ENCODE results near the gene ANKRD6.

ANKRD6 gene

DNA sequence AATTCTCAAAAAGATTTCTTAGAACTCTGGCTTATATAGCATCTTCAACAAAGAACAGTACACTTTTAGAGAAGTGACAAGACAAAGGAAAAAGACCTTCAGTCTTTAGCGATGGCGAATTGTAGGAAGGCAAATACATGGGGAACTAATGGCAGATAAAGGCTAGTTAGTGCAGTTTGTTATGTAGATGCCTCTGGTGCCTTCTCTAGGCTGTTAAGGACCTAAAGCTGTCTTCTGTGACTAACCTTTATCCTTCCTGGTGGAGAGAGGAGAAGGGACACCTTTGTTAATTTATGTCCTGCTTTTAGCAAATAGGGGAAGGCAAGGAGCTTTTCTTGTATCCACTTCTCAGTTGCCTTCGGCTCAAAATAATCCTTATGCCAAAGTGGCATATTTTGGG lies 7.2 kb downstream of the ANKRD6 start:
- Histone ChIP-seq H3K23ac (ENCODE audit: low read depth, low read length, poor library complexity) (no peak overlapping the region), H3K18ac (ENCODE audit: low read length) (no peak overlapping the region), H2BK120ac (ENCODE audit: low read depth, low read length) (no peak overlapping the region), H2BK15ac (ENCODE audit: low read length) (no peak overlapping the region), H3K79me1 (ENCODE audit: low read depth, low read length) (no peaks in the 10 kb centered on the region), H3K14ac (ENCODE audit: low read length) (no peak overlapping the region), H4K8ac (ENCODE audit: low read depth, low read length) (no peak overlapping the region), H3K36me3 (replicated peaks in 1 of 2; ENCODE audit: control insufficient read depth in 2 of 2, insufficient read depth in 2 of 2, low read length in 2 of 2) (no peaks in the 10 kb centered on the region), H2BK12ac (ENCODE audit: low read length) (no peak overlapping the region), H3K4me3 (ENCODE audit: low read length in 2 of 2) (no peak overlapping the region), H3K9ac (ENCODE audit: low read depth, low read length, poor library complexity) (no peak overlapping the region), H2BK5ac (ENCODE audit: low read length) (no peak overlapping the region), H4K91ac (ENCODE audit: low read depth, low read length, poor library complexity) (no peak overlapping the region), H3K4me2 (ENCODE audit: insufficient read depth, low read length, poor library complexity, severe bottlenecking) (no peak overlapping the region), H3K4me1 (ENCODE audit: control insufficient read depth in 2 of 2, insufficient read depth in 1 of 2, low read depth in 1 of 2, low read length in 2 of 2) (peaks cover 3 to 8% of the 10 kb centered on the region in 2 donors), H3K27ac (replicated peaks; ENCODE audit: low read length) (no peak overlapping the region), H2AK5ac (ENCODE audit: low read depth, low read length) (no peak overlapping the region), H3K9me3 (replicated peaks in 1 of 2; ENCODE audit: control insufficient read depth in 2 of 2, insufficient read depth in 1 of 2, low read depth in 1 of 2, low read length in 2 of 2) (no peaks in the 10 kb centered on the region), H3K4ac (ENCODE audit: low read length) (no peak overlapping the region), H2AFZ (ENCODE audit: low read length) (no peak overlapping the region), H3K27me3 (ENCODE audit: control insufficient read depth in 3 of 3, insufficient read depth in 3 of 3, low read depth in 1 of 3, low read length in 3 of 3) (no peaks in the 10 kb centered on the region)
- no peak for DNase-seq (ENCODE audit: low spot score)
- no CpG with 5 or more reads among the region's 3 CpGs for WGBS, 2 donors (ENCODE audit: extremely low coverage in 2 of 2, insufficient read length in 2 of 2, insufficient replicate concordance in 1 of 2)

GRCh38 chr6:89443658-89444057 lies 10.7 kb downstream of the ANKRD6 start:
- no peak overlapping the region for H2BK15ac ChIP-seq (ENCODE audit: low read length)
- H3K79me1 ChIP-seq (ENCODE audit: low read depth, low read length), result no peaks in the 10 kb centered on the region
- no peak overlapping the region for H2AK5ac ChIP-seq (ENCODE audit: low read depth, low read length)
- no peak overlapping the region for H3K4ac ChIP-seq (ENCODE audit: low read length)
- no peak overlapping the region for H4K8ac ChIP-seq (ENCODE audit: low read depth, low read length)
- H2AFZ ChIP-seq (ENCODE audit: low read length), result no peak overlapping the region
- H2BK120ac ChIP-seq (ENCODE audit: low read depth, low read length), result no peak overlapping the region
- DNase-seq (ENCODE audit: low spot score), result no peak
- H3K18ac ChIP-seq (ENCODE audit: low read length), result no peak overlapping the region
- H2BK12ac ChIP-seq (ENCODE audit: low read length), result no peak overlapping the region
- no peak overlapping the region for H2BK5ac ChIP-seq (ENCODE audit: low read length)
- H3K27ac ChIP-seq (replicated peaks; ENCODE audit: low read length), result no peak overlapping the region
- H3K4me1 ChIP-seq (ENCODE audit: control insufficient read depth in 2 of 2, insufficient read depth in 1 of 2, low read depth in 1 of 2, low read length in 2 of 2), result no peaks in the 10 kb centered on the region
- WGBS, 2 donors (ENCODE audit: extremely low coverage in 2 of 2, insufficient read length in 2 of 2, insufficient replicate concordance in 1 of 2), result no CpG with 5 or more reads among the region's 5 CpGs
- H3K4me2 ChIP-seq (ENCODE audit: insufficient read depth, low read length, poor library complexity, severe bottlenecking), result no peak overlapping the region
- H3K9ac ChIP-seq (ENCODE audit: low read depth, low read length, poor library complexity), result no peak overlapping the region
- H3K4me3 ChIP-seq (ENCODE audit: low read length in 2 of 2), result no peak overlapping the region
- H4K91ac ChIP-seq (ENCODE audit: low read depth, low read length, poor library complexity), result no peak overlapping the region
- no peak overlapping the region for H3K14ac ChIP-seq (ENCODE audit: low read length)
- no peaks in the 10 kb centered on the region for H3K9me3 ChIP-seq (replicated peaks in 1 of 2; ENCODE audit: control insufficient read depth in 2 of 2, insufficient read depth in 1 of 2, low read depth in 1 of 2, low read length in 2 of 2)
- H3K36me3 ChIP-seq (replicated peaks in 1 of 2; ENCODE audit: control insufficient read depth in 2 of 2, insufficient read depth in 2 of 2, low read length in 2 of 2), result no peaks in the 10 kb centered on the region
- no peaks in the 10 kb centered on the region for H3K27me3 ChIP-seq (ENCODE audit: control insufficient read depth in 3 of 3, insufficient read depth in 3 of 3, low read depth in 1 of 3, low read length in 3 of 3)
- H3K23ac ChIP-seq (ENCODE audit: low read depth, low read length, poor library complexity), result no peak overlapping the region

GRCh38 chr6:89449193-89449592 lies 16.2 kb downstream of the ANKRD6 start:
- H4K8ac ChIP-seq (ENCODE audit: low read depth, low read length), result no peak overlapping the region
- no peak overlapping the region for H3K23ac ChIP-seq (ENCODE audit: low read depth, low read length, poor library complexity)
- no peak overlapping the region for H3K9ac ChIP-seq (ENCODE audit: low read depth, low read length, poor library complexity)
- no peaks in the 10 kb centered on the region for H3K9me3 ChIP-seq (replicated peaks in 1 of 2; ENCODE audit: control insufficient read depth in 2 of 2, insufficient read depth in 1 of 2, low read depth in 1 of 2, low read length in 2 of 2)
- H3K4me2 ChIP-seq (ENCODE audit: insufficient read depth, low read length, poor library complexity, severe bottlenecking), result no peak overlapping the region
- no peaks in the 10 kb centered on the region for H3K36me3 ChIP-seq (replicated peaks in 1 of 2; ENCODE audit: control insufficient read depth in 2 of 2, insufficient read depth in 2 of 2, low read length in 2 of 2)
- no peak overlapping the region for H3K14ac ChIP-seq (ENCODE audit: low read length)
- H2BK120ac ChIP-seq (ENCODE audit: low read depth, low read length), result no peak overlapping the region
- no peak overlapping the region for H3K4me3 ChIP-seq (ENCODE audit: low read length in 2 of 2)
- no peak overlapping the region for H3K18ac ChIP-seq (ENCODE audit: low read length)
- DNase-seq (ENCODE audit: low spot score), result no peak
- peaks cover 0 to 2% of the 10 kb centered on the region in 2 donors for H3K4me1 ChIP-seq (ENCODE audit: control insufficient read depth in 2 of 2, insufficient read depth in 1 of 2, low read depth in 1 of 2, low read length in 2 of 2)
- no peak overlapping the region for H3K4ac ChIP-seq (ENCODE audit: low read length)
- H4K91ac ChIP-seq (ENCODE audit: low read depth, low read length, poor library complexity), result no peak overlapping the region
- no peaks in the 10 kb centered on the region for H3K27me3 ChIP-seq (ENCODE audit: control insufficient read depth in 3 of 3, insufficient read depth in 3 of 3, low read depth in 1 of 3, low read length in 3 of 3)
- no peaks in the 10 kb centered on the region for H3K79me1 ChIP-seq (ENCODE audit: low read depth, low read length)
- H2BK12ac ChIP-seq (ENCODE audit: low read length), result no peak overlapping the region
- no peak overlapping the region for H2BK5ac ChIP-seq (ENCODE audit: low read length)
- no CpG with 5 or more reads among the region's 1 CpG for WGBS, 2 donors (ENCODE audit: extremely low coverage in 2 of 2, insufficient read length in 2 of 2, insufficient replicate concordance in 1 of 2)
- no peak overlapping the region for H2AFZ ChIP-seq (ENCODE audit: low read length)
- no peak overlapping the region for H2AK5ac ChIP-seq (ENCODE audit: low read depth, low read length)
- H2BK15ac ChIP-seq (ENCODE audit: low read length), result no peak overlapping the region
- H3K27ac ChIP-seq (replicated peaks; ENCODE audit: low read length), result no peak overlapping the region

DNA sequence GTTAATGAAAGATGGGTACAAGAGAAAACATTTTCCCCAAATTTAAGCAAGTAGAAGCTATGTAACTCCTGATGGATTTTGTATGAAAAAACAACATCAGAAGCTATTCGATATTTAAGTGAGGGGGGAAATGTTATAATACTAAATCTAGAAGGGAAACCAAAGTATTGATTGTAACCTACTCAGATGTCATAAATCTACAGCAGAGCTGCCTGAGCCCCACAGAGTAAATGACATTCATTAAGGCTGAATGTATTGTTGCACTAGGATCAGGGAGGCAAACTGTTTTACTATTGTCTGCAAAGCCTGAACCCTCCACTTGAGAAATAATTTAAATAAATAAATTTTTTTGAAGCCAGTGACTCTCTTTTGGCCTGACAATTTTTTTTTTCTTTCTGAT lies 19.3 kb downstream of the ANKRD6 start:
- Histone ChIP-seq H2BK5ac (ENCODE audit: low read length) (no peak overlapping the region), H4K91ac (ENCODE audit: low read depth, low read length, poor library complexity) (no peak overlapping the region), H3K14ac (ENCODE audit: low read length) (no peak overlapping the region), H2BK12ac (ENCODE audit: low read length) (no peak overlapping the region), H4K8ac (ENCODE audit: low read depth, low read length) (no peak overlapping the region), H3K4me3 (ENCODE audit: low read length in 2 of 2) (no peak overlapping the region), H3K27me3 (ENCODE audit: control insufficient read depth in 3 of 3, insufficient read depth in 3 of 3, low read depth in 1 of 3, low read length in 3 of 3) (no peaks in the 10 kb centered on the region), H3K27ac (replicated peaks; ENCODE audit: low read length) (no peak overlapping the region), H3K4me2 (ENCODE audit: insufficient read depth, low read length, poor library complexity, severe bottlenecking) (no peak overlapping the region), H2BK15ac (ENCODE audit: low read length) (no peak overlapping the region), H3K36me3 (replicated peaks in 1 of 2; ENCODE audit: control insufficient read depth in 2 of 2, insufficient read depth in 2 of 2, low read length in 2 of 2) (no peaks in the 10 kb centered on the region), H2BK120ac (ENCODE audit: low read depth, low read length) (no peak overlapping the region), H3K4me1 (ENCODE audit: control insufficient read depth in 2 of 2, insufficient read depth in 1 of 2, low read depth in 1 of 2, low read length in 2 of 2) (peaks cover 0 to 2% of the 10 kb centered on the region in 2 donors), H3K23ac (ENCODE audit: low read depth, low read length, poor library complexity) (no peak overlapping the region), H3K4ac (ENCODE audit: low read length) (no peak overlapping the region), H2AFZ (ENCODE audit: low read length) (no peak overlapping the region), H3K18ac (ENCODE audit: low read length) (no peak overlapping the region), H3K9ac (ENCODE audit: low read depth, low read length, poor library complexity) (no peak overlapping the region), H3K79me1 (ENCODE audit: low read depth, low read length) (peaks cover 2% of the 10 kb centered on the region), H2AK5ac (ENCODE audit: low read depth, low read length) (no peak overlapping the region), H3K9me3 (replicated peaks in 1 of 2; ENCODE audit: control insufficient read depth in 2 of 2, insufficient read depth in 1 of 2, low read depth in 1 of 2, low read length in 2 of 2) (no peaks in the 10 kb centered on the region)
- WGBS, 2 donors (ENCODE audit: extremely low coverage in 2 of 2, insufficient read length in 2 of 2, insufficient replicate concordance in 1 of 2), result no CpG with 5 or more reads among the region's 1 CpG
- DNase-seq (ENCODE audit: low spot score), result no peak
